HG02885 (cell line): ENCODE results near the gene CD27.
"Not testable (repeated sequence)": the region's sequence is repeated elsewhere in the genome, so short reads cannot be mapped to it uniquely, and the experiment has no call there.

Experiments
- ATAC-seq: cut with Tn5 transposase; IDR thresholded peaks from one replicate; pipeline ENCODE4 v1.9.1; 2021; ENCODE audit warnings: mild to moderate bottlenecking; ENCODE audit not compliant: unreplicated experiment, poor library complexity

The CD27 gene

GRCh38 chr12:6477601-6478377, 33.0 kb downstream of the CD27 start:
- ATAC-seq: not testable (repeated sequence)

GRCh38 chr12:6478416-6478815, 33.7 kb downstream of the CD27 start:
- no peak for ATAC-seq

GRCh38 chr12:6488240-6488639, 43.5 kb downstream of the CD27 start:
- ATAC-seq: no peak

DNA sequence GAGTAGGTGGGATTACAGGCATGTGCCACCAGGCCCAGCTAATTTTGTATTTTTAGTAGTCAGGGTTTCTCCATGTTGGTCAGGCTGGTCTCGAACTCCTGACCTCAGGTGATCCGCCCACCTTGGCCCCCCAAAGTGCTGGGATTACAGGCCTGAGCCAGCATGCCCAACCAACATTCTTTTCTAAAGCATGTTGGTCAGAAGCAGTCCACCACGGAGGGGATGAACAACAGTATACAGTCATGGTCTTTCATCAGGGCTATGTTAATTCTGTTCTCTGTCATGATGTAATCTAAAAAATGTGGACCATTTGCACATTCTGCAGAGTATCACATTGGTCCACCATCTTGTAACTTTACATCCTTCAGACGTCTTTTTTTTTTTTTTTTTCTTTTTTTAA, 44.7 kb downstream of the CD27 start:
- ATAC-seq: no peak

GRCh38 chr12:6490673-6491072, 45.9 kb downstream of the CD27 start:
- ATAC-seq: not testable (repeated sequence)

DNA sequence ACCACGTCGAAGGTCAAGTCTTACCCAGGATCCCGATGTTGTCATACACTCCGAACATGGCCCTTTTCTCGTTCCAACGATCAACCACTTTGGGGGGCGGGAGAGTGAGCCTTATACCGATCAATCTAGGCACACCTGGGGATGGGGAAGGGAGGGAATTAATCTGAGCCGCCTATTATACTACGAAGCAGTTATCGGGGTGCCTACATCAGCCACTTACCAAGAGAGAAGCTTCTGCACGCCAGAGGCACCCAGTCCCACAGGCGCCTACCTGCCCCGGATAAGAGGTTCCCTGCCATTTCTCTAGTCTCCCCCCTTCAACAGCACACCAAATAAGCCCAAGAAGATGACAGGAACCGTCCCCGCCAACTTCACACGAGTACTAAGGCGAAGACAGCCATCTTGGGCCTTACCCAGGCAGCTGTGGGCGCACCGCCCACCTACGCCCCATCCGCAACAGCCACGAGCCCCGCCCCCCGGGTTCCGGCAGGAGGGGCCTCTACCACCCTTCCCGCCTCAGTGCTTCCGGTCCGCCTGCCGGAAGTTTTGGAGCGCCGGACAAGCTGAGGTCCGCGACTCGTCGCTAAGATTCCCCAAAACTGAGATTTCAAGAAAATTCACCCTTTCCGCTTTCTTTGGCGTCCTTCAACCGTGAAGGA, 48.2 kb downstream of the CD27 start, which contains the start of gene MRPL51:
Gene MRPL51, minus strand, starts transcription at position 425 of the 659 bp plus-strand sequence. Its CDS starts 126 bp downstream, at position 299.
- ATAC-seq: peak; percentile 71

- peak; percentile 93 for ATAC-seq
Observed at GRCh38 chr12:6493497-6494257, 48.9 kb downstream of the CD27 start, which contains the start of gene NCAPD2. Gene NCAPD2 (plus strand): TSS chr12:6494102. CDS start chr12:6495099, 997 bp downstream.

DNA sequence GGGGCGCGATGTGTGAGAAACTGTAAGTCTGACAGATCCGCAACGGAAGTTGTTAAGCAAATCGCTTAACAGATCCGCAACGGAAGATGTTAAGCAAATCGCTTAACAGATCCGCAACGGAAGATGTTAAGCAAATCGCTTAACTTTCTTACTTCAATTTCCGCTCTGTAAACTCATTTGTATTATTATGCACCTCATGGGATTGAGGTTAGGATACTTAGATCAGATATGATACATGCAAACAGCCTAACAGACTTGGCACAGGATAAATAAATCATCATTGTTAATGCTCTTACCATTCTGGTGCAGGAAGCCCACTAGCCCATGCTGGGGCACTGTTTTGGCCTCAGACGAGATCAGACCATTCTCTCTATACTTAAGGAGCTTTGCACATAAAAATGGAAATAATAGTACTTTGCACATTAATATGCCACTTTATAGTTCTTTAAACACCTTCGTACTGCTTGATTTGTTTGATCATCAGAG, 49.5 kb downstream of the CD27 start:
- ATAC-seq: no peak

DNA sequence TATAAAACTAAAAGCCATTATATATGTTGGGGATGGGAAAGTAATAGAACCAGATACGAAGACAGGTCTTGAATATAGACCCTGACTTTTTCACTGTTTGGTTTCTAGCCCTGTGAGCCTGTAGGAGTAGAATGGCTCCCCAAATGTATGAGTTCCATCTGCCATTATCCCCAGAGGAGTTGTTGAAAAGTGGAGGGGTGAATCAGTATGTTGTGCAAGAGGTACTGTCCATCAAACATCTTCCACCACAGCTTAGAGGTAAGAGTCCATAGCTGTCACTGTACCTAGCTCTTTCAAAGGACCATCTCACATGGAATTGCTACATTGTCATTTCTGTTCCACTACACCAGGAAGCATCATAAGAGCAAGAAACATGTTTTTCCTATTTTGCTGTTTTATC, 50.2 kb downstream of the CD27 start:
- ATAC-seq: no peak

- not testable (repeated sequence) for ATAC-seq
Observed at GRCh38 chr12:6497291-6497690, 52.5 kb downstream of the CD27 start.

- no peak for ATAC-seq
Observed at GRCh38 chr12:6500466-6500865, 55.7 kb downstream of the CD27 start.
